ENCODE measurements around the gene EXOSC6.
"Not testable (repeated sequence)": the region's sequence is repeated elsewhere in the genome, so short reads cannot be mapped to it uniquely, and the experiment has no call there.

The EXOSC6 gene

DNA sequence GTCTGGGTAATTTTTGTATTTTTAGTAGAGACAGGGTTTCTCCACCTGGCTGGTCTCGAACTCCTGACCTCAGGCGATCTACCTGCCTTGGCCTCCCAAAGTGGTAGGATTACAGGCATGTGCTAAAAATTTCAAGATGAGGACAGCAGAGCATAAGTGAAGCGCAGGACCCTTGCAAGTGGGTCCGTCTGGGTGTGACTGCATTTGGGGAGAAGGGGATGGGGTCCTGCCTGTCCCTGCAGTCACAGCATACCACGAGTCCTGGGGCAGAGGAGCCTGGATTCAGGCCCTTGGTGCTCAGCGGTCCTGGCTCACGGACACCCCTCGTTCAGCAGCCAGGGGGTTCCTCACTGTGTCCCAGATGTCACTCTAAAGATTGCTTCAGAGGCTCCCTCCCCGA, 53.5 kb downstream of the EXOSC6 start:
- DNase-seq, result not testable (repeated sequence)

DNA sequence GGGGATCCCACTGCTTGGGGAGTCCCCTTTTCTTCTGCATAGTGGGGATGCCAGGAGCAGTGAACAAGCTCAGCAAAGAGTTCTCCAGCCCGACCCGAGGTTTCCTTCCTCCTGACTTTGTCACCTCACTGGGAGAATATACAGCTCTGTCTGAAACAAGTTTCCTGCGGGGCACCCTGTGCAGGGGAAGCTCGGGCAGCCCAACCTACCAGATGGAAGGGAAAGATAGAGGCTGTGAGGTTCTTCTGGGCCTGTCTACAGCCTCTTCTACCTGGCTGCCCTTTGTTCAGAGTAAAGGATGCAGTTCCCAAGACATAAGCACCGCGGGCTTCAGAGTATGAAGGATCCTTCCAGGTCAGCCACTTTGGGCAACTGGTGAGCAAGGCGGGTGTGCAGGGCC, 54.1 kb downstream of the EXOSC6 start:
- DNase-seq, result not testable (repeated sequence)
